Hematopoietic multipotent progenitor cell treated with erythropoietin and hydrocortisone succinate and interleukin-3 and kit ligand, for 17 days (in vitro differentiated cells): ENCODE data around the gene MSANTD1.

ENCODE experiments used
- DNase-seq: peaks from one replicate; pipeline ENCODE4 v3.0.0-alpha.2; 2015; ENCODE audit warnings: low spot score

Gene MSANTD1

GRCh38 chr4:3217266-3217665 lies 31.7 kb upstream of the MSANTD1 start:
- DNase-seq = no peak

DNA sequence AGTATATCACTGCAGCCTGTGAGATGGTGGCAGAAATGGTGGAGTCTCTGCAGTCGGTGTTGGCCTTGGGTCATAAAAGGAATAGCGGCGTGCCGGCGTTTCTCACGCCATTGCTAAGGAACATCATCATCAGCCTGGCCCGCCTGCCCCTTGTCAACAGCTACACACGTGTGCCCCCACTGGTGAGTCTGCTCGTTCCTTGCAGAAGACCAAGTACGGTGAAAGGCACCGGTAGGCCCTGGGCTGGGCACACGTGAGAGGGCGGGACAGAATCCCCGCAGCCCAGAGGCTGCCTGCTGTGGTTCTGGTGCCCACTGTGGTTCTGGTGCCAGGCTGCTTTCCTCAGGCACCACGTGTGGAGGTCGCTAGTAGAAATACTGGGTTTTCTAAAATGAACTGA lies 31.2 kb upstream of the MSANTD1 start:
- DNase-seq = no peak

DNA sequence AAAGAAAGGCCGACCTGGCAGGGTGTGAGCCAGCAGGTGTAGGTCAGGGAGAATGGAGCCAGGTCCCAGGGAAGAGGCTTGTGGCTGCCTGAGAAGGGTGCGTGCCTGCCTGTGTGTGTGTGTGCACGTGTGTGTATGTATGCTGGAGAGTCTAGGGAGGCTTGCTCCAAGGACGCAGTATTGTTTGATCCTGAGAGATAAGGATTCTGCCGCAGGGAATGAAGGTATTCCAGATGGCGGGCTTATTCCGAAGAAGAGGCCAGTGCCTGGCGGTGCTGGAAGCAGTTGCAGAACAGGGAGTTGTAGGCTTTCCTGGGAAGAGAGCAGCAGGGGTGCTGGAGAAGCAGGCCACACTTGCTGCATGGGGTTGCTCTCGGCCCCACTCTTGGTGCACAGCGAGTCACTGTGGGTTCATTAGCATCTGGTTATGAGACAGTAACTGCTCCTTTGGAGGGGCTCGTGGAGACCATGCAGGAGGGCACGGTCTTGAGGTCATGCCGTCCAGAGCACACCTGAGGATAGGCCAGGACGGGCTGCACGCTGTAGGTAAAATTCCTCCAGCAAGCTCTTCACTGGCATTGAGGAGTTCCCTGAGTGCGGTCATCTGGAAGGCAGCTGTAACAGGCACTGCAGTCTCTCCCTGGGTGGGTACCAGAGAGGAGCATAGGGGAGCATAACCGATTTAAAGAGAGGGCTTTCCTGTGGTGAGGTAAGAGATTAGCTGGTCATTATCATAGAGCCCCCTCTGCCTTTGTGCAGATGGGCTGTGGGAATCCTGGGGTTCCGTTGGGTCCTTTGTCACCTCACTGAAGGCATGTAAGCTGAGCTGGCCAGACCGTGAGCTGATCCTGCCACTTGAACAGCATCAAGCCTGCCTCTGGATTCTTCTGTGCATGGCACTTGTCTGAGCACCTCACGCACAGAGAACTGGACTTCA lies 29.9 kb upstream of the MSANTD1 start:
- no peak for DNase-seq

- DNase-seq = no peak
Measured at GRCh38 chr4:3219761-3220475, 29.0 kb upstream of the MSANTD1 start.

GRCh38 chr4:3220476-3221183 lies 28.3 kb upstream of the MSANTD1 start:
- DNase-seq = no peak

DNA sequence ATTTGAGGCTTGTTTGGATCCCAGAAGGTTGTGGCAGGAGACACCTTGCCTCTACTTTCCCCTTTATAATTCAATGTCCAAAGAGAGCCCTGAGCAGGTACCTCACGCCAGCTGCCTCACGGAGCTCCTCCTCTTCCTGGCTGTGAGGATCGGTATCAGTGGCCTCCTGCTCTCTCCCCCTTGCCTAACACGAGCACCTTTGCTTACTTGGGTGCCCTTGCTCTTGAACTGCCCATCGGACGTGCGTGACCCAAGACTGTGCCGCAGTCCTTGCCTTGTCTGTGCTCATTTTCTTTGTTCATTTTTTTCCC lies 27.8 kb upstream of the MSANTD1 start:
- no peak for DNase-seq

GRCh38 chr4:3221996-3222395 lies 27.0 kb upstream of the MSANTD1 start:
- no peak for DNase-seq

DNA sequence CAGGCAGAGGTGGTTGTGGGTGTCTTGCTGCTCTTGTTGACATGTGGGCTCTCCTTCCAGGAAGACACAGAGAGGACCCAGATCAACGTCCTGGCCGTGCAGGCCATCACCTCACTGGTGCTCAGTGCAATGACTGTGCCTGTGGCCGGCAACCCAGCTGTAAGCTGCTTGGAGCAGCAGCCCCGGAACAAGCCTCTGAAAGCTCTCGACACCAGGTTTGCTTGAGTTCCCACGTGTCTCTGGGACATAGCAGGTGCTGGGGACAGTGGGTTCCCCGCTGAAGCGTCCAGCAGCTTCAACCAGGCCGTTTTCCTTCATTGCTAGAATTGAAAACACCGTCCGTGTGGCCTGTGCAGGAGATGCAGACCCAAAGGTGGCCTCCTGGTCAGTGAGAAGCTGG lies 25.6 kb upstream of the MSANTD1 start:
- no peak for DNase-seq

GRCh38 chr4:3223956-3224748 lies 24.8 kb upstream of the MSANTD1 start:
- no peak for DNase-seq

DNA sequence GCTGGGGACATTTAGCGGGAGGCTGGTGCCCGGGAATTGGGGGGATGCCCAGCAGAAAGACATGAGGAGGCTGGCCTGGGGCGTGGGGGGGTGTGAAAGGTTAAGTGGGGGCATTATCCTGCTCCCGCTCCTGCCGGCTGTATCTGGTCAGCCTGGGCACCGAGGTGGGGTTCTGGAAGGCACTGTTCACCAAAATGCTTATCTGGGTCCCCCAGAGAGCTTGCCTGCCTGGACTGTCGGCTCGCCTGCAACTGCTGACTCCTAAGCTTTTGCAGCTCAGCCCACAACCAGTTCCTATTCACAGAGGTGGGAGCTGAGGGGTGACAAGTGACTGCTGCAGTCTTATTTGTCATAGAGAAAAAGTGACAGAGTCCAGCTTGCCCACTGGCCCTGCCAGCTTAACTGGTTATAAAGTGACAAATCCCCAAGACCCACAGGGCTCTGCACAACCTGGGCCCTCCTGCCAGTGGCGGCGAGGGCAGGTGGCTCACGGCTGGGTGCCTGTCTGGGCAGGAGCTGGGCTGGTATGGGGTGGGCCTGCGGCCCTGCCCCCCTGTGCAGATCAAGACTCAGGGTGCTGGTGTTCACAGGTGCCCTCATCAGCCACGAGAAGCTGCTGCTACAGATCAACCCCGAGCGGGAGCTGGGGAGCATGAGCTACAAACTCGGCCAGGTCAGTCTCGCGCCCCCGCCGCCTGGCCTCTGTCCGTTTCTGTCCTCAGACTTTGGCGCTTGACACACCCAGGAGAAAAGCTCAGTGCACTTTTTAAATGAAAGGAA lies 23.7 kb upstream of the MSANTD1 start:
- no peak for DNase-seq

DNA sequence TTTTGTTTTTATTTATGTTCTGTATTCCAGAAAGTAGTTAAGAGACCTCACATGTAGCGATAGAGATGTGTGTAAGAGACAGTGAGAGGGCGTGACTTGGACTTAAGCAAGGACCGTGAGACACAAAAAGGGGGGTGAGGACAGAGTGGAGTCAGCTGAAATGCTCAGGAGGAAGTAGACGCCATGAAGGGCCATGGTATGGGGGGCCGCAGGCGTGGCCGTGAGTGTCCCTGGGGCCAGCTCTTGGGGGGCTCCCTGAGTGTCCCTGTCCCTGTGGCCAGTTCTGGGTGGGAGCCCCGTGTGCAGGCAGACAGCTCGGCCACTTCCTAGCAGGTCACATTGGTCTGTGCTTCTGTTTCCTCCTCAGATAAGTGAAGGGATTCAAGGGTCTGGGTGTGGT lies 23.0 kb upstream of the MSANTD1 start:
- DNase-seq = no peak

- no peak for DNase-seq
Measured at GRCh38 chr4:3226467-3226866, 22.5 kb upstream of the MSANTD1 start.

- DNase-seq = no peak
Measured at GRCh38 chr4:3226944-3227343, 22.0 kb upstream of the MSANTD1 start.

DNA sequence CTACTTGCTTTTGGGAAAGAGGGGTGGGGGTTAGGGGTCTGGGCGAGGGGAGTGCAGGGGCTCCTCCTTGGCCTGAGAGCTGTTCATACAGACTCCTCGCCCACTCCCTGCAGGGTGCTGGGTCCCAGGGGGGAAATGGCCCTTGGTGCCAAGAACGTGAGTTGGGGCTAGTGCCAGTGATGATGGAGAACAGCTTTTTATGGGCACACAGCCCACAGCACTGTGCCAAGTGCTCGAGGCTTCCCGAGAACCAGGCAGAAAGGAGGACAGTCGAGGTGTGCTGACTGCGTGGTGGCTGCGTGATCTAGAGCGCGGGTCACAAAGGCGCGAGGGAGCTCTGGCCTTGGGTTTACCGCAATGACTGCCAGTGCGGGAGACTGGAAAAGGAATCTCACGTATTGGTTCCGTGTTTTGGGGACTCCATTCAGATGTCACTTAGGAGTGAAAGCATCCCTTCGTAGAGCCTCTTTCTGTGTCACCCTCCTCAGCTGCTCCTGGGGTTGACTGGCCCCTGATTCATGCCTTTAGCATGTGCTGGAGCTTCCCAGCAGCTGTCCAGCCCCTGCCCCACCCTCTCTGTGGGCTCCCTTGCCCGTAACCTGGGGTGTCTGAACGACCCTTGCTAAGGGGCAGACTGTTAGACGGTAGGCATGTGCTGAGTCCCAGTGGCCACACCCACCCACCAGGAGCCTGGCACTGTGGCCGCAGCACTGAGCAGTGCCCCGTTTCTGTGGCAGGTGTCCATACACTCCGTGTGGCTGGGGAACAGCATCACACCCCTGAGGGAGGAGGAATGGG lies 20.9 kb upstream of the MSANTD1 start:
- no peak for DNase-seq

DNA sequence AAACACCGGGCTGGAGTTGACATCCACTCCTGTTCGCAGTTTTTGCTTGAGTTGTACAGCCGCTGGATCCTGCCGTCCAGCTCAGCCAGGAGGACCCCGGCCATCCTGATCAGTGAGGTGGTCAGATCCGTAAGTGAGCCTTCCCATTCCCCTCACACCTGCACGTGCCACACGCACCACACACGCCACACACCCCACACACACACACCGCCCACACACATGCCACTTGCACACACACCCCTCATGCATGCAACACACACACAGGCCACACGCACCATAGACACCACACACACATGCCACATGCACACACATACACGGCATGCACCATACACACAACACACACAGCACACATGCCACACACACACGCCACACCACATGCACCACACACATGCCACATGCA lies 20.1 kb upstream of the MSANTD1 start:
- DNase-seq = no peak

- no peak for DNase-seq
Measured at GRCh38 chr4:3229328-3229727, 19.6 kb upstream of the MSANTD1 start.

- no peak for DNase-seq
Measured at GRCh38 chr4:3229964-3230363, 19.0 kb upstream of the MSANTD1 start.

DNA sequence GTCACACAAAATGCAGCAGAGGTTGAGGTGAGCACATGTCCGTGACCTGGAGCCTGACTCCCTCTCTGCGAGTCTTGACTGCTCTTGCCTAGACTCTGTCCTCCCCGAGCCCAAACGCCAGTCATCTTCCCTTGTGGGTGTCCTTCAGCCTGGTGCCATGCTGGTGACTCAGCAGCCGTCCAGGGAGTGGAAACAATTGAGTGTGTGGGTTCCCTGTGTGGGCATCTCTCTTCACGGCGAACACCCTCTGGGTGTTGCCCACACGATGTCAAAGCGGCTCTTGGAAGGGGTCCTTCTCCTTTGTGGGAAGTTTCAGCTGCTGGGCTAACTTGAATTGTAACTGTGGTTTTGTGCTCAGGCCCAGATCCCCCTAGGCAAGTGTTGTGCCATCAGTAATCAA lies 17.5 kb upstream of the MSANTD1 start:
- DNase-seq = no peak

DNA sequence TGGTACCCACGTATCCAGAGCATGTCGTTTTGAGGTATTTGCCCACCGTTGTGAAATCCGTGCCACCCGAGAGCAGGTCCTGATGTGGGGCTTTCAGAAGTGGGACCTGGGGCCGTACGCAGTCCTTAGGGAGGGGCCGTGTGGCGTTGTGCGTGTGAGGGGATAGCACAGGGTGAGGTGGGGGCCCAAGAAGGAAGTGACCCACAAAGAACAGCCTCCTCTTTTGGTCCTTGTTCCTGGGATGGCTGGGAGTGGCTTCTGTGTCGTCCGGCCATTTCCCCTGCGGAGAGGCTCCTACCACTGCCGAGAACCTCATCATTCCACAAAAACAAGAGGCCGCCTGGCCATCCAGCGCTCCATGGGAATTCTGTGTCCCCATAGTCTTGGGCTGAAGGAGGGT lies 17.0 kb upstream of the MSANTD1 start:
- DNase-seq = no peak

- DNase-seq = no peak
Measured at GRCh38 chr4:3232871-3233271, 16.1 kb upstream of the MSANTD1 start.
